Hematopoietic multipotent progenitor cell (in vitro differentiated cells): Measurements from ENCODE around the gene SUGP2. TPM values are rescaled to one million over a fixed set of nuclear protein-coding genes. Genes with fewer than 3 reads are reported as not detected.

Source experiments
- DNase-seq, 3 donors: peaks; one replicate each; pipeline ENCODE4 v3.0.0-alpha.2; 2011 to 2015; ENCODE audit warnings: low read depth in 2 of 3, low spot score in 2 of 3
- total RNA-seq: library from RNA; depleted of rRNA; stranded (reverse); fragments of >200 nt; gene quantifications from one replicate; pipeline ENCODE4 v1.2.3, GENCODE V29; 2012

The SUGP2 gene
- total RNA-seq, 1 donor, result 33.7 TPM

DNA sequence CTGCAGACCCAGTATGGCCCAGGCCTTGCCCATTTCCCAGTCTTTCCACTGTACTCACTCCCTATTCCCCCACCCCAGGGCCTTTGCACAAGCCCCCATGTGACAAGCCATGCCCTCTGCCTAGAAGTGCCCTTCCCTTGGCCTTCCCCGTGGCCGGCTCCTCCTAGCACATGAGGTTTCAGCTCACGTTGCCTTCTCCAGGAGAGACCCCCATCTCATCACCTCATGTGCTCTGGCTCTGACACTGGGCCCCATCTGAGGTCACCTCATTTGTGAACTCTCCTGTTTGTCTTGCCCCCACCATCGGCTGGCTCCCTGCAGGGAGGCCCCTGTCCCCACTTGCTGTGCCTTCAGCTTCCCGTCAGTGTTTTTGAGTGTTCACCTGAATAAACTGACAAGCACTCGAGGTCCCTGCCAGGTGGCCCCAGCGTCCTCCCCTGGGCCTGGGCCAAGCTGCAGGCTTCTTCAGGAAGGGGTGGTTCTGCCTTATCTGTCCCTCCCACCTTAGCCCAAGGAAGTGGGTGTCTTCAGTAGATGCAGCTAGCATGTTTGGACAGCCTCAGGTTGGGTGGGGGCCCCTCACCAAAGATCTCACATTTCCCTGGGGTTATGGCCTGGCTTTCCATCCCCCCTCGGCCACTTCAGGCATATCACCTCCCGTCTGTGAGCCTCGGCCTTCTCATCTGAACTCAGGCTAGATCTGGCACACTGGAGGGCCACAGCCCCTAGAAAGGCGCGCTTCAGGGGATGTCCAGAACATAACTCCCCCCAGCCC is 26.7 kb upstream of the SUGP2 start:
- DNase-seq, result peak in 2 of 3 donors; percentile 42 to 60

DNA sequence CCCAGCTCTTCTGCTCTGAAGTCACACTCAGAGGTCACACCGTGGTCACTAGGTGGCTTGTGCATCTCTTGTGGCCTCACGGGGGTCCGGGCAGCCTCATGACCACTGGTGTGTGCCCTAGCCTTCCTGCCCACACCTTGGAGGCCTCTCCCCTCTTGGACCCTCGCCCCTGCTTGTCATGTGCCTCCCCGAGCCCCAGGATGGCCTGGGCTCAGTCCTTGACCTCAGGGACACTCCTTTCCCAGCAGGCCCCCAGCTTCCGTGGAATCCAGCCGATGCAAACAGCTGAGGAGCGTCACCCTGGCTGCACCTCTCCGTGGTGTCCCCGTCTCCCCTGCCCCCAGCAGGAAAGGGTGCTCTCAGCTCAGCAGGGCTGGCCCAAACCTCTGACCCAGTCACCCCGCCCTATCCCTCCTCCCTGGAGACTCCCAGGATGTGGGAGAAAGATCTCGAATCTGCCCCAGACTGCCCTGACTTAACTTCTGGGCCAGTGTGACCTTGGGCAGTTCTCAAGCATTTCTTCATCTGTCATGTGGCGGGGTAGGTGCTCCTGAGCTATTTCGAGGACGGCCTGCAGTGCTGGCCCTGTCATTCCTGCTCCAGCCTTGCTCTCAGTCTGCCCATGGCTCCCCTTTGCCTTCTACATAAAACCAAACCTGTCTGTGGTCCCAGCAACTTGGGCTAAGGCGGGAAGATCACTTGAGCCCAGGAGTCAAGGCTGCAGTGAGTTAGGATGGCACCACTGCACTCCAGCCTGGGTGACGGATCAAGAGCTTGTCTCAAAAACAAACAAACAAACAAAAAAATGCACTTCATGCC is 25.9 kb upstream of the SUGP2 start:
- DNase-seq, result no peak

GRCh38 chr19:19057720-19058119 is 24.4 kb upstream of the SUGP2 start:
- DNase-seq, result no peak

DNA sequence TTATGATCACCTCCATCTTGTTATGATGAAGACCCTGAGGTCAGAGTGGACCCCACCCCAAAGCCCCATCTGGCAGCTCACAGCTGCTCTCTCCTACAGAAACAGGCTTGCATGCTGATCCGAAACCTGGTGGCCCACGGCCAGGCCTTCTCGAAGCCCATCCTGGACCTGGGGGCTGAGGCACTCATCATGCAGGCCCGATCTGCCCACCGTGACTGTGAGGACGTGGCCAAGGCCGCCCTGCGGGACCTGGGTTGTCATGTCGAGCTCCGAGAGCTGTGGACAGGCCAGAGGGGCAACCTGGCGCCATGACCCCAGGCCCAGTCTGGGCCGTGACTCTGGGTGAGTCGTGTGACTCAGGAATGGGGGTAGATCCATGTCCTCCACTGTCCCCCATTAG is 24.0 kb upstream of the SUGP2 start:
- no peak for DNase-seq

GRCh38 chr19:19056636-19057275 is 23.4 kb upstream of the SUGP2 start:
- DNase-seq, result no peak

DNA sequence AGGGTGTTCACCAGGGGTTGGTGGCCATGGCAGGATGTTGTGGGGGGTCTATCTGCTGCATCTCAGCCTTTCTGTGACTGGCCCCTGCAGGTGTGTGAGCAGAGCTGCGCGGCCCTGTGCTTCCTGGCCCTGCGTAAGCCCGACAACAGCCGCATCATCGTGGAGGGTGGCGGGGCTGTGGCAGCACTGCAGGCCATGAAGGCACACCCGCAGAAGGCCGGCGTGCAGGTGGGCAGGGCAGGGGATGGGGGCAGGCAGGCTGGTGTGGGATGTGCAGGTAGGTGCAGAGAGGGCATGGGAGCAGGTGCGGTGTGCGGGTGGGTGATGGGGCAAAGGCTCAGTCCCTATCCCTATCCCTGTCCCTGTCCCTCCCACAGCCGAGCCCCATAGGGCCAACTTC is 22.4 kb upstream of the SUGP2 start:
- DNase-seq, result no peak

DNA sequence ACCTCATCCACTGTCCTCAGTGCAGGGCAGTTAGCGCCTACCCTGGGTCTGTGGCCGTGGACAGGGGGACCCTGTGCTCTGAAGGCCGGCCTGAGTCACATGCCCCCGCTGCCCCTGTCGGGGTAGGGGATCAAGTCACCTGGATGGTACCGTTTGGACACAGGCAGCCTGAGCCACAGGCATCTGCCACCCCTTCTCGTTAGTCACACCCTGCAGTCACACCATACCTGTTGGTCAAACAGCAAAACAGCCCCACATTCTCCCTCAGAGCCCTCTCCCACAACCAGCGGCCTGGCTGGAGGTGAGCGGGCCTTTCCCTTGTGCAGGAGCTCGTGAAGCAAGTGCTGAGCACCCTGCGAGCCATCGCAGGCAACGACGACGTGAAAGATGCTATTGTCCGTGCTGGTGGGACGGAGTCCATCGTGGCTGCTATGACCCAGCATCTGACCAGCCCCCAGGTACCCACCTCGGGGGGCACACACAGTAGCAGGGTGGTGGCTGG is 21.7 kb upstream of the SUGP2 start:
- no peak for DNase-seq

GRCh38 chr19:19054315-19054938 is 21.1 kb upstream of the SUGP2 start:
- DNase-seq, result no peak

DNA sequence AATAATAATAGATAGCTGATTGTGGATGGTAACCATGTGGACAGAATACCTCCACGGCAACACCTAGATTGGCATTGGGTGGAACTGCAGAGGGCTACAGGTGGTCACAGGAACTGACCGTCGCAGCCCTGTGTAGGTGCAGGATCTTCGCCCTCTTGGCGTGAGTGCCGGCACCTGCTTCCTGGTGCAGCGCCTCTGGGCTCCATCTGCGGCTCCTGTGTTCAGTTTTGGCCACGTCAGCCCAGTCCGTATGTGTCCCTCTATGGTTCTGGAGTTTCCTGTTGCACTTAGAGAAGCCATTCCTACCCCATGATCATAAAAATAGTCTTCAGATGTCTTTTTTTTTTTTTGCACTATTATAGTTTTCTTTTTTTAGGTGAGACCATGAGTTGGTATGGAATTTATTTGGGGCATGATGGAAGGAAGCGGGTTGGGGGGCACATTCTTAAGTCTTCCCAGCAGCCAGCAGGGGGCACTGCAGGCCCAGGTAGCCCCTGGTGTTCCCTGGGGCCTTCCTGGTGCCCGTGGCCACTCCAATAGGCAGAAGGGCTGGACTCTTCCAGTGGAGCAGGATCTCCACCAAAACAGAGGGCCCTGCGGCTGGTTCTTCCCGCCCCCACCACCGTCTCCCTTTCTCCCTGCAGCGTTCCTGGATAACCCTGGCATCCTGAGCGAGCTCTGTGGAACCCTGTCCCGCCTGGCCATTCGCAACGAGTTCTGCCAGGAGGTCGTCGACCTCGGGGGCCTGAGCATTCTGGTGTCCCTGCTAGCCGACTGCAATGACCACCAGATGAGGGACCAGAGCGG is 20.4 kb upstream of the SUGP2 start:
- DNase-seq, result peak; percentile 47 to 66 (median 60)

- DNase-seq, result no peak
These were observed 19.6 kb upstream of the SUGP2 start for GRCh38 chr19:19052921-19053320.

- DNase-seq, result no peak
These were observed 18.3 kb upstream of the SUGP2 start for GRCh38 chr19:19051478-19052213.

DNA sequence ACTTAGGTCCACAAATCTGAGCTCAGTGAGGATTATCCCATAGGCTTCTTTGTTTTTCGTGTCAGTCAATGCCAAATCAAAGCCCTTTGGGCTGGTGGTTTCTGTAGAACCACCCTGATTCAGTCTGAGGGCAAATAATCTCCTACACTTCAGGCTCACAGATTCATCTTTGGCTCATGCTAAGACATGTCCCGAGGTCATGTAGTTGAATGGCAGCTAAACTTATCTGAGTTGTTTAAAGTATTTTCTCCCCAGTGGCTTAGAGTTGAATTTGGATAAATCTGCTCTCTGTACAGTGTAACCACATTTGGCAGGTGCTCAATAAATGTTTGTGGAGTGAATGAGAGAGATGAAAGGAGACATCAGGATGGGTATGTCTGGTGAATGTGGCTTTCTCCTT is 17.4 kb upstream of the SUGP2 start:
- no peak for DNase-seq

DNA sequence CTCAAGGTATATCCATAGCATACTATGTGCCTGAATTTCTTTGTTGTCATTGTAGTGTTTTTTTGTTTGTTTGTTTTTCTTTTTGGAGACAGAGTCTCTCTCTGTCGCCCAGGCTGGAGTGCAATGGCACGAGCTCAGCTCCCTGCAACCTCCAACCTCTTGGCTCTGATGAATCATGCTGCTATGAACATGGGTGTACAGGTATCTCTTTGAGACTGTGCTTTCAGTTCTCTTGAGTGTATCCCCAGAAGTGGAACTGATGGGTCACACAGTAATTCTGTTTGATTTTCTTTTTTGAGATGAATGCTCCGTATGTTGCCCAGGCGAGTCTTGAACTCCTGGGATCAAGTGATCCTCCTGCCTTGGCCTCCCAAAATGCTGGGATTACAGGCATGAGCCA is 16.8 kb upstream of the SUGP2 start:
- DNase-seq, result no peak

GRCh38 chr19:19049406-19049805 is 16.1 kb upstream of the SUGP2 start:
- DNase-seq, result no peak

- DNase-seq, result no peak
These were observed 10.6 kb upstream of the SUGP2 start for GRCh38 chr19:19043881-19044280.

GRCh38 chr19:19043481-19043880 is 10.2 kb upstream of the SUGP2 start:
- DNase-seq, result no peak

- no peak for DNase-seq
These were observed 9.5 kb upstream of the SUGP2 start for GRCh38 chr19:19042732-19043280.

DNA sequence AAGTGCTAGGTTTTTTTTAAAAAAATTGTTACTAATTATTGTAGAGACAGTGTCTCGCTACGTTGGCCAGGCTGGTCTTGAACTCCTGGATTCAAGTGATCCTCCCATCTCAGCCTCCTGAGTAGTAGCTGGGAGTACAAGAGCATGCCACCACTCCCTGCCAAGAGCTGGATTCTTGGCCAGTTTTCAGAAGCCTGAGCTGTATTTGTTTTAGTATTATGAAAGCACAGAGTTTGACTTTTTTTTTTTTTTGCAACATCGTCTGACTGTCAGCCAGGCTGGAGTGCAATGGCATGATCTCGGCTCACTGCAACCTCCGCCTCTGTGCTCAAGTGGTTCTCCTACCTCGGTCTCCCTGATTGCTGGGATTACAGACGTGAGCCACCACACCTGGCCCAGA is 7.1 kb upstream of the SUGP2 start:
- no peak for DNase-seq

DNA sequence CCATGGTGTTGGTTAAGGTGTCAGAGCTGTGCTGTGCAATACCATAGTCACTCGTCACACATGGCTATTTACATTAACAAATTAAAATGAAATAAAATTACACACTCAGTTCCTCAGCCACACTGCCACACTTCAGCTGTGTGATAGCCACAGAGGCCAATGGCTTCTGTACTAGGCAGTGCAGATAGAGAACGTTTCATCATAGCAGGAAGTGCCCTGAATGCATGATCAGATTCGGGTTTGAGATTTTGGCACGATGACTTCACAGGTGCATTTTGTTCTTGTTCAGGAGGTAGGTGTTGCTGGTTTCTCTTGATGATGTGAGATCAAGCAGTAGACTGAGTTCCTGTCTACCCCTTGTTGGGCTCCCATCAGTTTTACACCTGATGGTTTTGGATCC is 6.6 kb upstream of the SUGP2 start:
- no peak for DNase-seq
